Liver (tissue), 9 donors: Measurements from ENCODE around the gene AP2A2. TPM values are rescaled to one million over a fixed set of nuclear protein-coding genes. Genes with fewer than 3 reads are reported as not detected.

Experiments
- DNase-seq: peaks from one replicate; pipeline ENCODE4 v3.0.0-alpha.2; 2017; ENCODE audit warnings: low spot score
- H3K27ac ChIP-seq, 2 donors: one replicate each; pipeline ENCODE4 v1.7.0; 2013; ENCODE audit warnings: inconsistent platforms in 2 of 2, low read length in 2 of 2, control low read depth in 1 of 2, low read depth in 1 of 2, mild to moderate bottlenecking in 1 of 2
- H3K27me3 ChIP-seq, 4 donors: one replicate each; pipeline versions ENCODE4 v1.6.1 to v1.7.0; 2013; ENCODE audit warnings: low read length in 3 of 4, inconsistent platforms in 1 of 4, mild to moderate bottlenecking in 1 of 4, moderate library complexity in 1 of 4; ENCODE audit not compliant: control insufficient read depth in 4 of 4, insufficient read depth in 4 of 4
- H3K36me3 ChIP-seq, 4 donors: one replicate each; pipeline versions ENCODE4 v1.6.1 to v1.7.0; 2013; ENCODE audit warnings: low read length in 3 of 4, mild to moderate bottlenecking in 3 of 4, low read depth in 1 of 4, moderate library complexity in 1 of 4; ENCODE audit not compliant: control insufficient read depth in 4 of 4, insufficient read depth in 3 of 4
- H3K4me1 ChIP-seq, 4 donors: one replicate each; pipeline versions ENCODE4 v1.6.1 to v1.7.0; 2013; ENCODE audit warnings: low read length in 3 of 4, mild to moderate bottlenecking in 3 of 4, moderate library complexity in 1 of 4; ENCODE audit not compliant: control insufficient read depth in 4 of 4, insufficient read depth in 4 of 4
- H3K4me3 ChIP-seq, 3 donors: one replicate each; pipeline versions ENCODE4 v1.6.1 to v1.7.0; 2013; ENCODE audit warnings: low read length in 3 of 3, control low read depth in 1 of 3, low read depth in 1 of 3, mild to moderate bottlenecking in 1 of 3
- H3K9ac ChIP-seq, 2 donors: one replicate each; pipeline ENCODE4 v1.7.0; 2013; ENCODE audit warnings: low read length in 2 of 2, mild to moderate bottlenecking in 2 of 2, moderate library complexity in 2 of 2, control low read depth in 1 of 2, low read depth in 1 of 2
- H3K9me3 ChIP-seq, 4 donors: one replicate each; pipeline versions ENCODE4 v1.6.1 to v1.7.0; 2013; ENCODE audit warnings: low read length in 3 of 4; ENCODE audit not compliant: control insufficient read depth in 4 of 4
- ATF3 ChIP-seq: IDR thresholded peaks from 2 replicates; pipeline ENCODE4 v1.6.1; 2016; ENCODE audit warnings: antibody characterized with exemption
- CTCF ChIP-seq: fragments of 150-350 bp; IDR thresholded peaks from 2 replicates; pipeline ENCODE4 v1.5.1; 2017; ENCODE audit warnings: improper control_type of control experiment, low read depth, low read length; ENCODE audit not compliant: missing input control
- FOXA2 ChIP-seq: IDR thresholded peaks from 2 replicates; pipeline ENCODE4 v1.6.1; 2016; ENCODE audit warnings: antibody characterized with exemption
- GABPA ChIP-seq, 2 donors: IDR thresholded peaks in 1 of 2; conservative IDR thresholded peaks in 1 of 2; 2 replicates each; pipeline ENCODE4 v1.6.1; 2016; ENCODE audit warnings: antibody characterized with exemption in 2 of 2, mild to moderate bottlenecking in 1 of 2, moderate library complexity in 1 of 2
- HNF4A ChIP-seq, 2 donors: conservative IDR thresholded peaks; 2 replicates each; pipeline ENCODE4 v1.6.1; 2016; ENCODE audit warnings: antibody characterized with exemption in 2 of 2, mild to moderate bottlenecking in 2 of 2
- MAX ChIP-seq: IDR thresholded peaks from 2 replicates; pipeline ENCODE4 v1.6.1; 2016; ENCODE audit warnings: antibody characterized with exemption
- NR2F2 ChIP-seq: IDR thresholded peaks from 2 replicates; pipeline ENCODE4 v1.6.1; 2016; ENCODE audit warnings: antibody characterized with exemption
- REST ChIP-seq: IDR thresholded peaks from 2 replicates; pipeline ENCODE4 v1.6.1; 2016; ENCODE audit warnings: antibody characterized with exemption, mild to moderate bottlenecking
- TAF1 ChIP-seq: conservative IDR thresholded peaks from 2 replicates; pipeline ENCODE4 v1.6.1; 2016; ENCODE audit warnings: antibody characterized with exemption, mild to moderate bottlenecking
- YY1 ChIP-seq: IDR thresholded peaks from 2 replicates; pipeline ENCODE4 v1.6.1; 2016; ENCODE audit warnings: antibody characterized with exemption, mild to moderate bottlenecking
- ZBTB33 ChIP-seq: IDR thresholded peaks from 2 replicates; pipeline ENCODE4 v1.6.1; 2016; ENCODE audit warnings: antibody characterized with exemption
- WGBS: extraction: QIAGEN DNeasy Blood & Tissue Kit; methylation state at CpG from one replicate; pipeline ENCODE4 v1.1.7; 2013; 5-methylcytosine and 5-hydroxymethylcytosine counted together
- polyA plus RNA-seq, 2 donors: library from polyadenylated mRNA; stranded (reverse) in 1 of 2; unstranded in 1 of 2; fragments of 200-250 nt in 1 of 2; fragments of >200 nt in 1 of 2; fragmentation: Nextera tagmentation in 1 of 2; extraction: Ambion mirVana in 1 of 2; gene quantifications; one replicate each; pipeline versions ENCODE4 v1.2.1 to v1.2.3, GENCODE V29; 2013 to 2015
- total RNA-seq, 2 donors: library from RNA; depleted of rRNA; stranded (reverse); fragments of >200 nt; gene quantifications; one replicate each; pipeline ENCODE4 v1.2.3, GENCODE V29; 2014
- donor health status: healthy.
- donor health status: healthy.
- donor health status: healthy.
- donor health status: healthy.
- donor health status: healthy.

The AP2A2 gene
- total and polyA plus RNA-seq, 4 donors = 20.5 to 39.7 (median 23.8) TPM

GRCh38 chr11:910044-910588 is 15.6 kb upstream of the AP2A2 start (continued):
- TF ChIP-seq ZBTB33 (no peak), GABPA (IDR thresholded peaks at IDR 0.05 in 1 of 2, conservative IDR thresholded peaks at IDR 0.05 in 1 of 2) (no peak), HNF4A (conservative IDR thresholded peaks at IDR 0.05) (no peak)

GRCh38 chr11:910589-911030 is 15.1 kb upstream of the AP2A2 start, which contains the start of gene CHID1:
CHID1 (minus strand) TSS chr11:910810; CDS start chr11:904816, 5,994 bp downstream.
- Histone ChIP-seq H3K9me3 (no peaks in the 10 kb centered on the region), H3K27me3 (no peaks in the 10 kb centered on the region), H3K4me1 (peaks cover 1 to 49% (median 36%) of the 10 kb centered on the region in 4 donors), H3K27ac (peak within 1 kb of the TSS; percentile 88 to 93), H3K4me3 (peak within 1 kb of the TSS; percentile 56 to 72 (median 69)), H3K9ac (peak within 1 kb of the TSS; percentile 23 to 84), H3K36me3 (peaks cover 0 to 2% (median under 1%) of the 10 kb centered on the region in 4 donors)
- TF ChIP-seq ZBTB33 (no peak), GABPA (IDR thresholded peaks at IDR 0.05 in 1 of 2, conservative IDR thresholded peaks at IDR 0.05 in 1 of 2) (peak in 1 of 2 donors; percentile 87)
- 1% methylated on average over 59 of the region's 59 CpGs for WGBS
- peak; percentile 92 for DNase-seq

GRCh38 chr11:911031-911889 is 14.4 kb upstream of the AP2A2 start:
- 2% methylated on average over 68 of the region's 68 CpGs for WGBS
- Histone ChIP-seq H3K27ac (peak overlapping the region; percentile 88 to 93), H3K9ac (peak overlapping the region; percentile 23 to 84), H3K36me3 (peaks cover 0 to 2% (median under 1%) of the 10 kb centered on the region in 4 donors), H3K4me1 (peaks cover 1 to 49% (median 36%) of the 10 kb centered on the region in 4 donors), H3K27me3 (no peaks in the 10 kb centered on the region), H3K9me3 (no peaks in the 10 kb centered on the region), H3K4me3 (peak overlapping the region; percentile 56 to 72 (median 69))
- TF ChIP-seq MAX (no peak), FOXA2 (no peak), REST (peak; percentile 39), TAF1 (no peak), ATF3 (no peak), YY1 (no peak), CTCF (peak; percentile 5), NR2F2 (no peak), ZBTB33 (no peak)
- peak; percentile 65 for DNase-seq
